ENCODE results near the gene TOB2. TPM values are rescaled to one million over a fixed set of nuclear protein-coding genes. Genes with fewer than 3 reads are reported as not detected.
A peak's percentile ranks its signal among the peaks of the same experiment; 100 is the strongest.

Gene TOB2
- total RNA-seq, 4 donors from 2014 or later, result 31.5 to 45.9 (median 37.9) TPM

GRCh38 chr22:41431656-41432055 is 14.9 kb downstream of the TOB2 start:
- no peak for TF ChIP-seq POLR2A (IDR thresholded peaks at IDR 0.05)
- TF ChIP-seq, protein P1, sequence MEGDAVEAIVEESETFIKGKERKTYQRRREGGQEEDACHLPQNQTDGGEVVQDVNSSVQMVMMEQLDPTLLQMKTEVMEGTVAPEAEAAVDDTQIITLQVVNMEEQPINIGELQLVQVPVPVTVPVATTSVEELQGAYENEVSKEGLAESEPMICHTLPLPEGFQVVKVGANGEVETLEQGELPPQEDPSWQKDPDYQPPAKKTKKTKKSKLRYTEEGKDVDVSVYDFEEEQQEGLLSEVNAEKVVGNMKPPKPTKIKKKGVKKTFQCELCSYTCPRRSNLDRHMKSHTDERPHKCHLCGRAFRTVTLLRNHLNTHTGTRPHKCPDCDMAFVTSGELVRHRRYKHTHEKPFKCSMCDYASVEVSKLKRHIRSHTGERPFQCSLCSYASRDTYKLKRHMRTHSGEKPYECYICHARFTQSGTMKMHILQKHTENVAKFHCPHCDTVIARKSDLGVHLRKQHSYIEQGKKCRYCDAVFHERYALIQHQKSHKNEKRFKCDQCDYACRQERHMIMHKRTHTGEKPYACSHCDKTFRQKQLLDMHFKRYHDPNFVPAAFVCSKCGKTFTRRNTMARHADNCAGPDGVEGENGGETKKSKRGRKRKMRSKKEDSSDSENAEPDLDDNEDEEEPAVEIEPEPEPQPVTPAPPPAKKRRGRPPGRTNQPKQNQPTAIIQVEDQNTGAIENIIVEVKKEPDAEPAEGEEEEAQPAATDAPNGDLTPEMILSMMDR (IDR thresholded peaks at IDR 0.05), result no peak
- 82 to 85% methylated on average over 6 of the region's 6 CpGs for WGBS, 2 donors
- intact Hi-C loops (cut with DNase I; ENCODE audit: low total_unique reads), result no loop called here
- no peak for DNase-seq (ENCODE audit: low spot score in 2 of 2)
- no peak overlapping the region for H3K4me3 ChIP-seq (ENCODE audit: low read depth, poor library complexity, severe bottlenecking)

- H3K4me3 ChIP-seq (ENCODE audit: low read depth, poor library complexity, severe bottlenecking), result no peak overlapping the region
- intact Hi-C loops (cut with DNase I; ENCODE audit: low total_unique reads), result no loop called here
- TF ChIP-seq, protein P1 (IDR thresholded peaks at IDR 0.05), result no peak
- no peak for TF ChIP-seq POLR2A (IDR thresholded peaks at IDR 0.05)
- WGBS, 2 donors, result 95 to 99% methylated on average over 8 of the region's 8 CpGs
- no peak for DNase-seq (ENCODE audit: low spot score in 2 of 2)
These were observed 16.7 kb downstream of the TOB2 start for GRCh38 chr22:41429951-41430332.

DNA sequence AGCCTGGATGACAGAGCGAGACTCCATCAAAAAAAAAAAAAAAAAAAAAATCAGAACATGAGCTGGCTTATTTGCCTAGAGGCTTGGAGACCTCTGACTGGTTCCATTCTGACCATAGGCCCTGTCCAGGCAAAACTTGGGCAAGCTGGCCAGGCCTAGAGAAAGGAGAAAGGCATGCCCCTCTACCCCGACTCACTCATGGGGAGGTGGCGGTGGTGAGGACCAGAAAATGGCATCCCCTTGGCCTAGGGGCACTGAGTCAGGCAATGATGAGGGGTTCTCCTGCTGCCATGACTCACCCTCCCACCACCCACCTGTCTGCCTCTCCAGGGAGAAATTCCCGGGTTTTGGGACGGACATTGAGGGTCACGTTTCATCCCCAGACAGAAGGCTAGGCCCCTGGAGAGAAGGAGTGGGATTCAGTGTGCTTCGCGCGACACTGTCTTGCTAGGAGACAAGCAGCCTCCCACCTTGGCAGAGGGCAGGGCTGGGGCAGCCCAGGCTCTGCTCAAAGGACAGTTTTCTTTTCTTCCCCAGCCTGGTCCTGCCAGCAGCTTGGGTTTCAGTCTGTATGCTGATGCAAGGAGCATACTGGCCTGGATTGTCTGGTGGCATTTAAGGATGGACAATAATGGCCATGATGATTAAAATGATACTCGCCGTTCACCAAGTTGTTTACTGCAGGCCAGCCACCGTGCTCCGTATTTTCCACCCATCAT is 17.2 kb downstream of the TOB2 start:
- no peak for DNase-seq (ENCODE audit: low spot score in 2 of 2)
- TF ChIP-seq, protein P1 (IDR thresholded peaks at IDR 0.05), result no peak
- TF ChIP-seq POLR2A (IDR thresholded peaks at IDR 0.05), result no peak
- WGBS, 2 donors, result 86 to 90% methylated on average over 13 of the region's 13 CpGs
- intact Hi-C loops (cut with DNase I; ENCODE audit: low total_unique reads), result no loop called here
- no peak overlapping the region for H3K4me3 ChIP-seq (ENCODE audit: low read depth, poor library complexity, severe bottlenecking)

- DNase-seq (ENCODE audit: low spot score in 2 of 2), result no peak
- intact Hi-C loops (cut with DNase I; ENCODE audit: low total_unique reads), result no loop called here
- 73 to 76% methylated on average over 9 of the region's 9 CpGs for WGBS, 2 donors
- TF ChIP-seq POLR2A (IDR thresholded peaks at IDR 0.05), result no peak
- H3K4me3 ChIP-seq (ENCODE audit: low read depth, poor library complexity, severe bottlenecking), result no peak overlapping the region
These were observed 20.8 kb downstream of the TOB2 start for GRCh38 chr22:41425660-41426365.

- intact Hi-C loops (cut with DNase I; ENCODE audit: low total_unique reads), result no loop called here
- WGBS, 2 donors, result 90 to 91% methylated on average over 9 of the region's 9 CpGs
- TF ChIP-seq, protein P1 (IDR thresholded peaks at IDR 0.05), result no peak
- TF ChIP-seq POLR2A (IDR thresholded peaks at IDR 0.05), result no peak
- no peak overlapping the region for H3K4me3 ChIP-seq (ENCODE audit: low read depth, poor library complexity, severe bottlenecking)
- no peak for DNase-seq (ENCODE audit: low spot score in 2 of 2)
These were observed 27.9 kb downstream of the TOB2 start for GRCh38 chr22:41418717-41419116.

- no peak for TF ChIP-seq POLR2A (IDR thresholded peaks at IDR 0.05)
- TF ChIP-seq, protein P1 (IDR thresholded peaks at IDR 0.05), result no peak
- peak; percentile 75 to 96 for DNase-seq (ENCODE audit: low spot score in 2 of 2)
- WGBS, 2 donors, result 43 to 61% methylated on average over 10 to 13 of the region's 13 CpGs
- H3K4me3 ChIP-seq (ENCODE audit: low read depth, poor library complexity, severe bottlenecking), result no peak overlapping the region
- intact Hi-C loops (cut with DNase I; ENCODE audit: low total_unique reads), result no loop called here
These were observed 28.8 kb downstream of the TOB2 start for GRCh38 chr22:41417622-41418390.
